IMR-90 (cell line): ENCODE results near the gene KRT79. TPM values are rescaled to one million over a fixed set of nuclear protein-coding genes. Genes with fewer than 3 reads are reported as not detected.

Source experiments
- ATAC-seq: fragments of 200-7000 bp; cut with Tn5 transposase; 2 replicates; pipeline ENCODE4 v1.9.1; 2020; ENCODE audit warnings: low read depth, mild to moderate bottlenecking, moderate library complexity
- BruUV-seq: library from RNA; stranded (reverse); fragments of 400-500 nt; replicated peaks from 2 replicates; lab custom pipeline; 2021; lab: Mats Ljungman, UMichigan
- CTCF ChIA-PET: fragments of 300-600 bp; formaldehyde crosslinking; extraction: SDS; loops from one replicate; lab custom pipeline; 2021; ENCODE audit warnings: antibody characterized with exemption; lab: Yijun Ruan, JAX
- POLR2A ChIA-PET: fragments of 300-600 bp; sonication (Branson Sonifier 250); formaldehyde crosslinking; loops from one replicate; lab custom pipeline; 2022; ENCODE audit warnings: antibody characterized with exemption; ENCODE audit not compliant: unreplicated experiment; lab: Charles Lee
- DNase-seq: peaks from one replicate; pipeline ENCODE4 v3.0.0; 2013
- H2AFZ ChIP-seq: replicated peaks from 2 replicates; pipeline ENCODE3; 2013; ENCODE audit warnings: low read length, mild to moderate bottlenecking; ENCODE audit not compliant: poor library complexity
- H2AK5ac ChIP-seq: 2 replicates; pipeline ENCODE4 v1.6.1; 2013; ENCODE audit warnings: low read depth, low read length, inconsistent platforms
- H2AK9ac ChIP-seq: replicated peaks from 2 replicates; pipeline ENCODE3; 2013; ENCODE audit warnings: mild to moderate bottlenecking, low read depth, low read length, moderate library complexity; ENCODE audit not compliant: poor library complexity
- H2BK120ac ChIP-seq: 2 replicates; pipeline ENCODE4 v1.6.1; 2013; ENCODE audit warnings: low read depth, low read length, inconsistent platforms
- H2BK15ac ChIP-seq: 3 replicates; pipeline ENCODE4 v1.6.1; 2013; ENCODE audit warnings: low read depth, low read length, inconsistent platforms
- H2BK20ac ChIP-seq: 2 replicates; pipeline ENCODE4 v1.6.1; 2013; ENCODE audit warnings: low read depth, mild to moderate bottlenecking, inconsistent platforms, low read length, moderate library complexity
- H2BK5ac ChIP-seq: 2 replicates; pipeline ENCODE4 v1.6.1; 2013; ENCODE audit warnings: mild to moderate bottlenecking, low read depth, low read length, inconsistent platforms; ENCODE audit not compliant: poor library complexity, severe bottlenecking
- H3K14ac ChIP-seq: replicated peaks from 2 replicates; pipeline ENCODE4 v1.6.1; 2013; ENCODE audit warnings: low read depth, low read length, inconsistent platforms
- H3K18ac ChIP-seq: 2 replicates; pipeline ENCODE4 v1.6.1; 2013; ENCODE audit warnings: low read depth, low read length, control low read depth
- H3K23ac ChIP-seq: 2 replicates; pipeline ENCODE4 v1.6.1; 2013; ENCODE audit warnings: low read depth, low read length, inconsistent platforms
- H3K27ac ChIP-seq: 2 replicates; pipeline ENCODE4 v1.5.1; 2013; ENCODE audit warnings: mild to moderate bottlenecking, control low read depth, low read length; ENCODE audit not compliant: insufficient read depth
- H3K27me3 ChIP-seq: 2 replicates; pipeline ENCODE4 v1.6.1; 2013; ENCODE audit warnings: low read length; ENCODE audit not compliant: control insufficient read depth, insufficient read depth
- H3K36me3 ChIP-seq: 2 replicates; pipeline ENCODE4 v1.6.1; 2013; ENCODE audit warnings: low read length, mixed read lengths; ENCODE audit not compliant: control insufficient read depth, insufficient read depth
- H3K4ac ChIP-seq: 2 replicates; pipeline ENCODE4 v1.6.1; 2013; ENCODE audit warnings: low read depth, low read length, inconsistent platforms
- H3K4me1 ChIP-seq: 2 replicates; pipeline ENCODE4 v1.6.1; 2013; ENCODE audit warnings: low read length, mixed read lengths; ENCODE audit not compliant: control insufficient read depth, insufficient read depth
- H3K4me2 ChIP-seq: 2 replicates; pipeline ENCODE4 v1.6.1; 2013; ENCODE audit warnings: low read depth, mild to moderate bottlenecking, control low read depth, low read length, moderate library complexity
- H3K4me3 ChIP-seq: 2 replicates; pipeline ENCODE4 v1.5.1; 2013; ENCODE audit warnings: low read depth, mild to moderate bottlenecking, control low read depth, low read length, moderate library complexity; ENCODE audit not compliant: insufficient read depth
- H3K56ac ChIP-seq: 2 replicates; pipeline ENCODE4 v1.6.1; 2013; ENCODE audit warnings: low read length, inconsistent platforms; ENCODE audit not compliant: insufficient read depth; ENCODE audit errors: extremely low read depth
- H3K79me1 ChIP-seq, 2 experiments: 2 replicates each; pipeline ENCODE4 v1.6.1; 2013; ENCODE audit warnings: low read length in 2 of 2, inconsistent platforms in 1 of 2, low read depth in 1 of 2
- H3K9ac ChIP-seq: 2 replicates; pipeline ENCODE4 v1.6.1; 2013; ENCODE audit warnings: low read depth, low read length, control low read depth
- H3K9me1 ChIP-seq: 2 replicates; pipeline ENCODE4 v1.6.1; 2013; ENCODE audit warnings: low read length, inconsistent platforms; ENCODE audit not compliant: insufficient read depth
- H3K9me3 ChIP-seq: 2 replicates; pipeline ENCODE4 v1.6.1; 2013; ENCODE audit warnings: low read length; ENCODE audit not compliant: control insufficient read depth, insufficient read depth
- H4K20me1 ChIP-seq: 2 replicates; pipeline ENCODE4 v1.6.1; 2013; ENCODE audit warnings: low read length, inconsistent platforms; ENCODE audit not compliant: insufficient read depth
- H4K5ac ChIP-seq: 2 replicates; pipeline ENCODE4 v1.6.1; 2013; ENCODE audit warnings: mild to moderate bottlenecking, low read depth, low read length, control low read depth
- H4K8ac ChIP-seq, 2 experiments: 2 replicates each; pipeline ENCODE4 v1.6.1; 2013; ENCODE audit warnings: low read depth in 2 of 2, low read length in 2 of 2, control low read depth in 1 of 2, inconsistent platforms in 1 of 2
- H4K91ac ChIP-seq: 2 replicates; pipeline ENCODE4 v1.6.1; 2013; ENCODE audit warnings: low read depth, low read length, inconsistent platforms; ENCODE audit not compliant: insufficient read depth
- BHLHE40 ChIP-seq: fragments of 150-350 bp; IDR thresholded peaks from 2 replicates; pipeline ENCODE4 v1.6.1; 2016; ENCODE audit warnings: mild to moderate bottlenecking, low read depth, low read length
- CEBPB ChIP-seq: IDR thresholded peaks from 2 replicates; pipeline ENCODE4 v1.6.1; 2012; ENCODE audit warnings: low read depth, low read length, improper control_type of control experiment
- CHD1 ChIP-seq: IDR thresholded peaks from 2 replicates; pipeline ENCODE4 v1.6.1; 2012; ENCODE audit warnings: low read depth, low read length, improper control_type of control experiment
- FOS ChIP-seq: fragments of 150-350 bp; IDR thresholded peaks from 2 replicates; pipeline ENCODE4 v1.6.1; 2016; ENCODE audit warnings: low read depth, low read length
- MAFK ChIP-seq: IDR thresholded peaks from 2 replicates; pipeline ENCODE4 v1.6.1; 2012; ENCODE audit warnings: low read depth, low read length, improper control_type of control experiment
- MAZ ChIP-seq: IDR thresholded peaks from 2 replicates; pipeline ENCODE4 v1.6.1; 2012; ENCODE audit warnings: low read depth, mild to moderate bottlenecking, low read length, improper control_type of control experiment, moderate library complexity, borderline replicate concordance
- MXI1 ChIP-seq: IDR thresholded peaks from 2 replicates; pipeline ENCODE4 v1.6.1; 2012; ENCODE audit warnings: low read depth, mild to moderate bottlenecking, low read length, moderate library complexity, borderline replicate concordance
- POLR2A ChIP-seq: IDR thresholded peaks from 2 replicates; pipeline ENCODE4 v1.6.1; 2012; ENCODE audit warnings: mild to moderate bottlenecking, low read depth, low read length
- RAD21 ChIP-seq: IDR thresholded peaks from 2 replicates; pipeline ENCODE4 v1.6.1; 2012; ENCODE audit warnings: low read length, improper control_type of control experiment
- RCOR1 ChIP-seq: IDR thresholded peaks from 2 replicates; pipeline ENCODE4 v1.6.1; 2012; ENCODE audit warnings: mild to moderate bottlenecking, low read length, improper control_type of control experiment; ENCODE audit not compliant: insufficient replicate concordance
- SMC3 ChIP-seq: fragments of 150-350 bp; IDR thresholded peaks from 2 replicates; pipeline ENCODE4 v1.6.1; 2016; ENCODE audit warnings: low read depth, mild to moderate bottlenecking, antibody characterized with exemption, low read length, moderate library complexity
- WGBS, 2 experiments: methylation state at CpG; one replicate each; pipeline versions ENCODE4 v1.1.5 to v1.1.7; 2013; ENCODE audit warnings: missing lambda C conversion rate in 2 of 2; ENCODE audit not compliant: insufficient read length in 1 of 2; ENCODE audit errors: extremely low coverage in 2 of 2; 5-methylcytosine and 5-hydroxymethylcytosine counted together
- dilution Hi-C: fragments of 300-500 bp; cut with HindIII; formaldehyde crosslinking; loops from one replicate; pipeline ENCODE4 v1.14.3; 2018; ENCODE audit warnings: low sequenced_read_pairs; ENCODE audit not compliant: unreplicated experiment
- in situ Hi-C: fragments of 300-500 bp; cut with MboI; formaldehyde crosslinking; loops from 3 replicates; pipeline ENCODE4 v1.14.3; 2019; ENCODE audit warnings: low sequenced_read_pairs, inconsistent platforms, mixed read lengths
- intact Hi-C: fragments of 100-400 bp; cut with micrococcal nuclease; formaldehyde crosslinking; loops from 2 replicates; pipeline ENCODE4 v1.10.0; 2022
- polyA plus RNA-seq, 3 experiments: library from polyadenylated mRNA; depleted of rRNA; stranded (reverse); fragments of >200 nt; gene quantifications; 2 replicates each; pipeline ENCODE4 v1.2.3, GENCODE V29; 2012; ENCODE audit warnings: low replicate concordance in 1 of 3
- total RNA-seq: library from RNA; depleted of rRNA; stranded (reverse); fragments of >200 nt; gene quantifications from 2 replicates; pipeline ENCODE4 v1.2.3, GENCODE V29; 2012
- TF ChIP-seq, protein P1 (sequence below): fragments of 150-350 bp; IDR thresholded peaks from 2 replicates; pipeline ENCODE4 v1.6.1; 2016; ENCODE audit warnings: low read depth, mild to moderate bottlenecking, low read length, moderate library complexity, borderline replicate concordance
- TF ChIP-seq, protein P2 (sequence below): conservative IDR thresholded peaks from 2 replicates; pipeline ENCODE4 v1.5.1; 2012; ENCODE audit warnings: mild to moderate bottlenecking, low read depth, low read length, improper control_type of control experiment

KRT79 gene
- total and polyA plus RNA-seq, 2 of the 4 experiments (the other 2 are of a cell fraction), result under 0.01 to 0.24 TPM

DNA sequence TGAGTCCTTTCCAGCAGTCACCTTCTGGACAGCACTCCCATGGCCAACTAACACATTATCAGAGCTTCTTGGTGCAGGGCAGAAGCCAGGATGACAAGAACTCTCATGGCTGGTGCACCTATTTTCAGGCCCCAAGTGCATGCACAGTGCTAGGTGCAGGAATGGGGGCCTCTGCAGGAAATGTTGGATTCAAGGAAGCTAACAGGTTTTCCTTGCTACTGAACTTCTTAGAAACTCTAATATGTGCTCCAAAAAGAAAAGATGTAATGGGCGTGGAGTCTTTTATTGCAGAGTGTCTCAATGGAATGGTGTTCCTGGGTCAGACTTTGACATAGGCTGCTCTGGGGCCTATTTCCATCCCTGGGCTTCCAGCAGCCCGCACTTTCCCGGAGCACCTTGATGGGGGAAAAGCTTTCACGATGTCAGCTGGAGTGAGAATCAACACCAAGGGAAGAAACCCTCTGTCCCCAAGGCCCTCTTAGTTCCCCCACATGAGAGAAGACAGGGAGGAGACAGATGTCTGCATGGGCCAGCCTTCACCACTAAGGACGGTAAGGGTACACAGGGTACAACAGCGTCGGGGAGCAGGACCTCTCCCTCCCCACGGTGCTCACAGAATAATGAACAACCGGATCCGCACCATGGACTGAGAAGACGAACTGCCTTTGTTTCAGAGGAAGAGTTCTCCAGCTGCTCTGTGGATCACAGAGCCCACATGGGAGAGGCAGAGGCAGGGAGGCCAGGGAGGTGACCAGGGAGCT, 45.1 kb downstream of the KRT79 start:
- Histone ChIP-seq H3K27me3 (peaks cover 47% of the 10 kb centered on the region), H4K8ac (no peak overlapping the region), H3K9me1 (no peaks in the 10 kb centered on the region), H3K79me1 (no peaks in the 10 kb centered on the region), H3K4me2 (no peak overlapping the region), H2BK5ac (no peak overlapping the region), H3K18ac (no peak overlapping the region), H3K14ac (no peak overlapping the region), H4K5ac (no peak overlapping the region), H4K20me1 (no peaks in the 10 kb centered on the region), H2AK5ac (no peak overlapping the region), H3K9ac (no peak overlapping the region), H3K4ac (no peak overlapping the region), H3K36me3 (no peaks in the 10 kb centered on the region), H3K9me3 (no peaks in the 10 kb centered on the region), H3K27ac (no peak overlapping the region), H2BK15ac (no peak overlapping the region), H3K56ac (no peak overlapping the region), H3K23ac (no peak overlapping the region), H2BK120ac (no peak overlapping the region), H3K4me1 (no peaks in the 10 kb centered on the region), H2AK9ac (no peak overlapping the region), H4K91ac (no peak overlapping the region), H2BK20ac (no peak overlapping the region), H3K4me3 (no peak overlapping the region), H2AFZ (no peak overlapping the region)
- no peak for DNase-seq
- intact Hi-C loops (no loop called here), dilution Hi-C loops (no loop called here), in situ Hi-C loops (no loop called here)
- ChIA-PET CTCF (no interaction called here), POLR2A (no interaction called here)
- BruUV-seq, result no TSS peak
- 90% methylated on average over 2 of the region's 11 CpGs; no CpG with 5 or more reads in 1 of the 2 experiments for WGBS, 2 experiments
- no peak for ATAC-seq
- no peak for TF ChIP-seq CEBPB
- TF ChIP-seq CHD1, result no peak
- no peak for TF ChIP-seq MAFK
- TF ChIP-seq, protein P1, sequence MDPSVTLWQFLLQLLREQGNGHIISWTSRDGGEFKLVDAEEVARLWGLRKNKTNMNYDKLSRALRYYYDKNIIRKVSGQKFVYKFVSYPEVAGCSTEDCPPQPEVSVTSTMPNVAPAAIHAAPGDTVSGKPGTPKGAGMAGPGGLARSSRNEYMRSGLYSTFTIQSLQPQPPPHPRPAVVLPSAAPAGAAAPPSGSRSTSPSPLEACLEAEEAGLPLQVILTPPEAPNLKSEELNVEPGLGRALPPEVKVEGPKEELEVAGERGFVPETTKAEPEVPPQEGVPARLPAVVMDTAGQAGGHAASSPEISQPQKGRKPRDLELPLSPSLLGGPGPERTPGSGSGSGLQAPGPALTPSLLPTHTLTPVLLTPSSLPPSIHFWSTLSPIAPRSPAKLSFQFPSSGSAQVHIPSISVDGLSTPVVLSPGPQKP, result no peak
- TF ChIP-seq FOS, result no peak
- TF ChIP-seq POLR2A, result no peak
- no peak for TF ChIP-seq SMC3
- no peak for TF ChIP-seq RCOR1
- TF ChIP-seq, protein P2, sequence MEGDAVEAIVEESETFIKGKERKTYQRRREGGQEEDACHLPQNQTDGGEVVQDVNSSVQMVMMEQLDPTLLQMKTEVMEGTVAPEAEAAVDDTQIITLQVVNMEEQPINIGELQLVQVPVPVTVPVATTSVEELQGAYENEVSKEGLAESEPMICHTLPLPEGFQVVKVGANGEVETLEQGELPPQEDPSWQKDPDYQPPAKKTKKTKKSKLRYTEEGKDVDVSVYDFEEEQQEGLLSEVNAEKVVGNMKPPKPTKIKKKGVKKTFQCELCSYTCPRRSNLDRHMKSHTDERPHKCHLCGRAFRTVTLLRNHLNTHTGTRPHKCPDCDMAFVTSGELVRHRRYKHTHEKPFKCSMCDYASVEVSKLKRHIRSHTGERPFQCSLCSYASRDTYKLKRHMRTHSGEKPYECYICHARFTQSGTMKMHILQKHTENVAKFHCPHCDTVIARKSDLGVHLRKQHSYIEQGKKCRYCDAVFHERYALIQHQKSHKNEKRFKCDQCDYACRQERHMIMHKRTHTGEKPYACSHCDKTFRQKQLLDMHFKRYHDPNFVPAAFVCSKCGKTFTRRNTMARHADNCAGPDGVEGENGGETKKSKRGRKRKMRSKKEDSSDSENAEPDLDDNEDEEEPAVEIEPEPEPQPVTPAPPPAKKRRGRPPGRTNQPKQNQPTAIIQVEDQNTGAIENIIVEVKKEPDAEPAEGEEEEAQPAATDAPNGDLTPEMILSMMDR, result no peak
- no peak for TF ChIP-seq BHLHE40
- TF ChIP-seq RAD21, result no peak
- TF ChIP-seq MXI1, result no peak
- no peak for TF ChIP-seq MAZ
